Measurements from ENCODE around the gene MXD3. TPM values are rescaled to one million over a fixed set of nuclear protein-coding genes. Genes with fewer than 3 reads are reported as not detected.
A peak's percentile ranks its signal among the peaks of the same experiment; 100 is the strongest.
"Not testable (repeated sequence)": the region's sequence is repeated elsewhere in the genome, so short reads cannot be mapped to it uniquely, and the experiment has no call there.

The MXD3 gene
- total RNA-seq, 1 donor, result 6.9 TPM

- peaks cover 81% of the 10 kb centered on the region for H3K4me1 ChIP-seq (ENCODE audit: insufficient read depth, low read length)
- no peaks in the 10 kb centered on the region for H3K27me3 ChIP-seq (ENCODE audit: insufficient read depth, low read length)
- H3K4me3 ChIP-seq (ENCODE audit: low read length), result peak overlapping the region; percentile 66
- H3K9me3 ChIP-seq (ENCODE audit: low read depth, low read length), result no peaks in the 10 kb centered on the region
These were observed 39.2 kb upstream of the MXD3 start for GRCh38 chr5:177350776-177351391.

- H3K27me3 ChIP-seq (ENCODE audit: insufficient read depth, low read length), result no peaks in the 10 kb centered on the region
- H3K4me3 ChIP-seq (ENCODE audit: low read length), result no peak overlapping the region
- no peaks in the 10 kb centered on the region for H3K9me3 ChIP-seq (ENCODE audit: low read depth, low read length)
- H3K4me1 ChIP-seq (ENCODE audit: insufficient read depth, low read length), result peaks cover 70% of the 10 kb centered on the region
These were observed 38.1 kb upstream of the MXD3 start for GRCh38 chr5:177349762-177350161.

GRCh38 chr5:177349362-177349647 is 37.6 kb upstream of the MXD3 start:
- no peaks in the 10 kb centered on the region for H3K9me3 ChIP-seq (ENCODE audit: low read depth, low read length)
- H3K27me3 ChIP-seq (ENCODE audit: insufficient read depth, low read length), result no peaks in the 10 kb centered on the region
- peaks cover 65% of the 10 kb centered on the region for H3K4me1 ChIP-seq (ENCODE audit: insufficient read depth, low read length)
- no peak overlapping the region for H3K4me3 ChIP-seq (ENCODE audit: low read length)

DNA sequence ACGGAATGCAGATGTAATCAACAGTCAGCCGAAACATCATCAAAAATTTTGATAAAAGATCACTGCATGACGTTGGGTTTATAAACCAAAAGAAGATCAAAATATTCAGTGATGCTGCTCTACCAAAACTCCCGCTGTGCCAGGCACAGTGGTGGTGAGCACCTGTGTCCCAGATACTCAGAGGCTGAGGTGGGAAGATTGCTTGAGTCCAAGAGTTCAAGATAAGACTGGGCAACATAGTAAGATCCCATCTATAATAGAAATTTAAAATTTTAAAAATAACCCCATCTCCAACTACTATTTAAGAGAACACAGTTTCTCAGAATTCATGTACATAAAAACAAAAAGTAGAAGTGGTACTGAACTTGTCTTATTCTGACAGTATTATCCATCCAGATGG is 36.0 kb upstream of the MXD3 start:
- Histone ChIP-seq H3K9me3 (ENCODE audit: low read depth, low read length) (no peaks in the 10 kb centered on the region), H3K4me3 (ENCODE audit: low read length) (no peak overlapping the region), H3K27me3 (ENCODE audit: insufficient read depth, low read length) (no peaks in the 10 kb centered on the region)

DNA sequence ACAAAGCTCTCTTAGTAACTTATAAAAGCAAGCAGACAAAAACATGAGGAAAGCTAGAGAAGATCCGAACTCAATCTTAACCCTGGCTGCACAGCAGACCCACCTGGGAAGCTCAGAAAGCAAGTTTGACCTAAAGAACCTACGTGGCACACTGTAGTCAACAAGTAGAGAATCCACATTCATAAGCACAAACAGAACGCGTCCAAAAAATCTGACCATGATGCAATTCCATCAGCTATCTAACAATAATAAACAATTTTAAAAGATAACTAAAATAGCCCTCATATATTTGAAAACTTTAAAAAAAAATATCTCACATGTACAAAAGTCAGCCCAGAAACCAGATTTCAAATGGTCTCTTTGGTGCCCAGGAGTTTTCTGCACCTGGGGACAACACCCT is 35.1 kb upstream of the MXD3 start:
- peaks cover 42% of the 10 kb centered on the region for H3K4me1 ChIP-seq (ENCODE audit: insufficient read depth, low read length)
- H3K9me3 ChIP-seq (ENCODE audit: low read depth, low read length), result no peaks in the 10 kb centered on the region
- H3K4me3 ChIP-seq (ENCODE audit: low read length), result no peak overlapping the region
- H3K27me3 ChIP-seq (ENCODE audit: insufficient read depth, low read length), result no peaks in the 10 kb centered on the region

More for the DNA sequence above, 36.0 kb upstream of the MXD3 start:
- peaks cover 51% of the 10 kb centered on the region for H3K4me1 ChIP-seq (ENCODE audit: insufficient read depth, low read length)

DNA sequence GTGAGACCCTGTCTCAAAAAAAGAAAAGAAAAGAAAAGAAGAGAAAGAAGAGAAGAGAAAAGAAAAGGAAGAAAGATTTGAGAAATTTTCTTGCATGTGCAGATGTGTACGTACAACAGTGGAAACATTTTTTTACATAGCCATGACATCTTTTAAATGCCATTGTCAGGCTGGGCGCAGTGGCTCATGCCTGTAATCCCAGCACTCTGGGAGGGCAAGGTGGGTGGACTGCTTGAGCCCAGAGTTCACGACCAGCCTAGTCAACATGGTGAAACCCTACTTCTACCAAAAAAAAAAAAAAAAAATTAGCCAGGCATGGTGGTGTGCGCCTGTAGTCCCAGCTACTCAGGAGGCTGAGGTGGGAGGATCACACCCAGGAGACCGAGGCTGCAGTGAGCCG is 33.2 kb upstream of the MXD3 start:
- Histone ChIP-seq H3K27me3 (ENCODE audit: insufficient read depth, low read length) (no peaks in the 10 kb centered on the region), H3K4me3 (ENCODE audit: low read length) (no peak overlapping the region), H3K4me1 (ENCODE audit: insufficient read depth, low read length) (peaks cover 29% of the 10 kb centered on the region), H3K9me3 (ENCODE audit: low read depth, low read length) (no peaks in the 10 kb centered on the region)

DNA sequence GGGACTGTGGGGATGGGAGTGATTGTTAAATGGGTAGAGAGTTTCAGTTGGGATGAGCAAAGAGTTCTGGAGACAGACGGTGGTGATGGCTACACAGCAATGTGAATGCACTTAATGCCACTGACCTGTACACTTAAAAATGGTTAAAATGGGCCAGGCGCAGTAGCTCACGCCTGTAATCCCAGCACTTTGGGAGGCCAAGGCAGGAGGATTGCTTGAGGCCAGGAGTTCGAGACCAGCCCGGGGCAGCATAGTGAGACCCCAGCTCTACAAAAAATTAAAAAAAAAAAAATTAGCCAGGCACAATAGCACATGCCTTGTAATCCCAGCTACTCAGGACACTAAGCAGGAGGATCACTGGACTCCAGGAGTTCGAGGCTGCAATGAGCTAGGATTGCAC is 32.1 kb upstream of the MXD3 start:
- Histone ChIP-seq H3K4me3 (ENCODE audit: low read length) (no peak overlapping the region), H3K9me3 (ENCODE audit: low read depth, low read length) (no peaks in the 10 kb centered on the region), H3K27me3 (ENCODE audit: insufficient read depth, low read length) (no peaks in the 10 kb centered on the region), H3K4me1 (ENCODE audit: insufficient read depth, low read length) (peaks cover 29% of the 10 kb centered on the region)

- H3K4me3 ChIP-seq (ENCODE audit: low read length); H3K27me3 ChIP-seq (ENCODE audit: insufficient read depth, low read length); H3K9me3 ChIP-seq (ENCODE audit: low read depth, low read length): not testable (repeated sequence)
- peaks cover 29% of the 10 kb centered on the region for H3K4me1 ChIP-seq (ENCODE audit: insufficient read depth, low read length)
These were observed 31.3 kb upstream of the MXD3 start for GRCh38 chr5:177343000-177343399.

GRCh38 chr5:177339107-177339638 is 27.5 kb upstream of the MXD3 start:
- H3K27me3 ChIP-seq (ENCODE audit: insufficient read depth, low read length), result no peaks in the 10 kb centered on the region
- no peaks in the 10 kb centered on the region for H3K9me3 ChIP-seq (ENCODE audit: low read depth, low read length)
- no peak overlapping the region for H3K4me3 ChIP-seq (ENCODE audit: low read length)
- peaks cover 17% of the 10 kb centered on the region for H3K4me1 ChIP-seq (ENCODE audit: insufficient read depth, low read length)

- Histone ChIP-seq H3K4me3 (ENCODE audit: low read length) (no peak overlapping the region), H3K27me3 (ENCODE audit: insufficient read depth, low read length) (no peaks in the 10 kb centered on the region), H3K4me1 (ENCODE audit: insufficient read depth, low read length) (peaks cover 17% of the 10 kb centered on the region), H3K9me3 (ENCODE audit: low read depth, low read length) (no peaks in the 10 kb centered on the region)
These were observed 26.8 kb upstream of the MXD3 start for GRCh38 chr5:177338251-177339106.

DNA sequence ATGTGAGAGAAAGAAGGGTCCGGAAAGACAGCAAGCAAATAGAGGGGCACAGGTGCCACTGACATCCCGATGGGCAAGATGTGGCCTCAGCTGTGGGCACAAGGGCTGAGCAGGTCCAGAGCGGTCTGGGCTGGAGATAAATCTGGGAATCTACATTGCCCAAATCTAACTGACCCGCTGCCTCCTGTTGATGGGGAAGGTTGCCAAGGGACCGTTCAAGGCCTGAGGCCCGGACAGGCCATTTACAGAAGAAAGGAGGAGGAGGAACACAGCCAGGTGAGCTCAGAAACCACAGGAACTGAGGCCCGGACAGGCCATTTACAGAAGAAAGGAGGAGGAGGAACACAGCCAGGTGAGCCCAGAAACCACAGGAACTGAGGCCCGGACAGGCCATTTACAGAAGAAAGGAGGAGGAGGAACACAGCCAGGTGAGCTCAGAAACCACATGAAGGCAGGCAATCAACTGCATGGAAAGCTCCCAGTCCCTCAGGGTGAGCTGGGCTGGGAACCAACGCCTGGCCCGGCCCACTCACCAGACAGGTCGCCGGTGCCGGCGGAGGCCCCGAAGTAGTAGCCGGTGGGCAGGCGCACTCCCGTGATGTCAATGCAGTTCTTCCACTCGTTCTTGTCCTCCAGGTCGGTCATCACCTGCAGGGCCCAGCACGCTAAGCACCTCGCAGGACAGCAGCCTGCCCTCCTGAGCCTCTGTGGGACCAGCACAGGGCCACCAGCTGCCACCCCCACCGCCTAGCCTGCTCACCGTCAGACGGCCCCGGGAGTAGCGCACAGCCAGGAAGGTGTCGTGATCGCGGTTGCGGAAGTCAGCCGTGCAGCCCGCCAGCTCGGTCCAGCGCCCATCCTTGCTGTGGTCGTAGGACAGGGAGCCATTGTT is 25.2 kb upstream of the MXD3 start:
- H3K4me1 ChIP-seq (ENCODE audit: insufficient read depth, low read length), result peaks cover 25% of the 10 kb centered on the region
- H3K9me3 ChIP-seq (ENCODE audit: low read depth, low read length), result no peaks in the 10 kb centered on the region
- H3K27me3 ChIP-seq (ENCODE audit: insufficient read depth, low read length), result no peaks in the 10 kb centered on the region
- H3K4me3 ChIP-seq (ENCODE audit: low read length), result no peak overlapping the region

- H3K9me3 ChIP-seq (ENCODE audit: low read depth, low read length), result no peaks in the 10 kb centered on the region
- no peak overlapping the region for H3K4me3 ChIP-seq (ENCODE audit: low read length)
- peaks cover 32% of the 10 kb centered on the region for H3K4me1 ChIP-seq (ENCODE audit: insufficient read depth, low read length)
- no peaks in the 10 kb centered on the region for H3K27me3 ChIP-seq (ENCODE audit: insufficient read depth, low read length)
These were observed 24.4 kb upstream of the MXD3 start for GRCh38 chr5:177336112-177336511.

GRCh38 chr5:177335701-177336065 is 24.0 kb upstream of the MXD3 start:
- H3K27me3 ChIP-seq (ENCODE audit: insufficient read depth, low read length), result no peaks in the 10 kb centered on the region
- peaks cover 36% of the 10 kb centered on the region for H3K4me1 ChIP-seq (ENCODE audit: insufficient read depth, low read length)
- no peaks in the 10 kb centered on the region for H3K9me3 ChIP-seq (ENCODE audit: low read depth, low read length)
- H3K4me3 ChIP-seq (ENCODE audit: low read length), result no peak overlapping the region

DNA sequence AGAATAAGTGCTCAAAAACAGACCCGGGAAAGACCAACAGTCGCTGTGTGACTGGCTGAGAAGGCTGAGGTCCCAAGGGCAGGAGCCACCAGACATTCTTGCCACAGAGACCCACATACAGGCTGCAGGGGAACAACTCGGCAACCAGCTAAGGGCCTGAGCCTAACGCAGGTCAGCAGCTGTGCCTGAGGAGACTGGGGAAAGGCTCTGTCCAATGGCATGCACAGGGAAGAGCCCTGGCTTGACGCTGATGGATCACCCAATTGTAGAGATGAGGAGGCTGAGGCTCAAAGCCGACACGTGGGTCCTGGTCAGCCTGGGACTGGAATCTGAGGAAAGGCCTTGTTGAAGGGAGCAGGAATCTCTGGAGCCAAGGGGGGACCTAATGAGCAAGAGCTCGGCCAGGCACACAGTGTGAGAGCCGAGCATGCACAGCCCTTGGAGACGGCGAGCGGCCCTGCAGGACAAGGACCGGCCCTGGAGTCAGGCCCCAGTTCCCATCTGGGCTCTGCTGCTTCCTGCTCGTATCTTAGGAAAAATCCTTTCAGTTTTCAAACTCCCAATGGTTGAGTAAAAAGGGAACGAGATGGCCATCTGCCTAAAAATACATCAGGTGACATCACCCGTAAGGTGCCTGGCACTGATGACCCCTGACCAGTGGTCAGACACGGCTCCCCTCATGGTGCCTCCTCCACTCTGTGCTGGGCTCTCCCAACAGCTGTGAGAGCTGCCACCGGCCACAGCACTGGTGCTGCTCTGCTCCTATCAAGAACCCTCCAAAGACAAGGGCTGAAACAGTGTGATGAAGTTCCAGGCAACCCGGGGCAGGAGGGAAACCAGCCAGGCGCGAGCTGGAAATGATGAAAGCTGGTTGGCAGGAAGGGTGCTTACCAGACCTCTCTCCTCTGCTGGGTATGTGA is 23.3 kb upstream of the MXD3 start:
- Histone ChIP-seq H3K27me3 (ENCODE audit: insufficient read depth, low read length) (no peaks in the 10 kb centered on the region), H3K9me3 (ENCODE audit: low read depth, low read length) (no peaks in the 10 kb centered on the region), H3K4me1 (ENCODE audit: insufficient read depth, low read length) (peaks cover 38% of the 10 kb centered on the region), H3K4me3 (ENCODE audit: low read length) (no peak overlapping the region)
